ENCODE measurements around the gene HEXA.

HEXA gene

GRCh38 chr15:72338617-72339321 lies 37.0 kb downstream of the HEXA start:
- H3K36me3 ChIP-seq (ENCODE audit: control insufficient read depth in 2 of 2, insufficient read depth in 1 of 2, low read length in 2 of 2): peaks cover 0 to 8% of the 10 kb centered on the region in 2 experiments; a peak in 2 of 3 replicates
- ChIA-PET CTCF (interaction anchor here (5.1 kb wide), 1 partner anchor 25 kb away, joined by 24 read pairs; no protein-coding TSS in a partner anchor), POLR2A (interaction anchor here (0.7 kb wide), 1 partner anchor 7 kb away, joined by 7 read pairs; no protein-coding TSS in a partner anchor)
- TF ChIP-seq SP3 (tag by site-specific recombination; IDR thresholded peaks at IDR 0.05) (no peak), ZFP3 (tag by site-specific recombination; IDR thresholded peaks at IDR 0.05; ENCODE audit: low read depth) (no peak), ZNF426 (tag by site-specific recombination; IDR thresholded peaks at IDR 0.05) (no peak), ZNF274 (IDR thresholded peaks at IDR 0.05; ENCODE audit: low read length) (no peak), ZNF274 (tag by site-specific recombination; IDR thresholded peaks at IDR 0.05; ENCODE audit: borderline replicate concordance) (no peak), BCL11A (tag by site-specific recombination; IDR thresholded peaks at IDR 0.05; ENCODE audit: low read depth) (no peak), MZF1 (tag by site-specific recombination; IDR thresholded peaks at IDR 0.05; ENCODE audit: borderline replicate concordance) (no peak), ZNF350 (tag by site-specific recombination; IDR thresholded peaks at IDR 0.05) (no peak), EGR2 (tag by site-specific recombination; IDR thresholded peaks at IDR 0.05; ENCODE audit: low read depth) (no peak), ZNF670 (tag by site-specific recombination; IDR thresholded peaks at IDR 0.05; ENCODE audit: low read depth) (no peak), TRIM28 (IDR thresholded peaks at IDR 0.05; ENCODE audit: borderline replicate concordance, low read length) (no peak), ZNF280C (tag by site-specific recombination; IDR thresholded peaks at IDR 0.05) (no peak), BCL11B (tag by site-specific recombination; IDR thresholded peaks at IDR 0.05; ENCODE audit: low read depth) (no peak)
- TF ChIP-seq, protein P1, sequence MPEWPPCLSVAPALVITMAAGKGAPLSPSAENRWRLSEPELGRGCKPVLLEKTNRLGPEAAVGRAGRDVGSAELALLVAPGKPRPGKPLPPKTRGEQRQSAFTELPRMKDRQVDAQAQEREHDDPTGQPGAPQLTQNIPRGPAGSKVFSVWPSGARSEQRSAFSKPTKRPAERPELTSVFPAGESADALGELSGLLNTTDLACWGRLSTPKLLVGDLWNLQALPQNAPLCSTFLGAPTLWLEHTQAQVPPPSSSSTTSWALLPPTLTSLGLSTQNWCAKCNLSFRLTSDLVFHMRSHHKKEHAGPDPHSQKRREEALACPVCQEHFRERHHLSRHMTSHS (tag by site-specific recombination; IDR thresholded peaks at IDR 0.05): no peak
- H3K4me1 ChIP-seq (ENCODE audit: control insufficient read depth, insufficient read depth, low read length): peaks cover 6% of the 10 kb centered on the region
- H3K27ac ChIP-seq (ENCODE audit: extremely low read depth, low read depth, low read length): no peak overlapping the region
- no peak overlapping the region for H3K4me3 ChIP-seq (ENCODE audit: low read depth, low read length)
- H3K9me3 ChIP-seq (ENCODE audit: control insufficient read depth, insufficient read depth, low read depth, low read length): no peaks in the 10 kb centered on the region

DNA sequence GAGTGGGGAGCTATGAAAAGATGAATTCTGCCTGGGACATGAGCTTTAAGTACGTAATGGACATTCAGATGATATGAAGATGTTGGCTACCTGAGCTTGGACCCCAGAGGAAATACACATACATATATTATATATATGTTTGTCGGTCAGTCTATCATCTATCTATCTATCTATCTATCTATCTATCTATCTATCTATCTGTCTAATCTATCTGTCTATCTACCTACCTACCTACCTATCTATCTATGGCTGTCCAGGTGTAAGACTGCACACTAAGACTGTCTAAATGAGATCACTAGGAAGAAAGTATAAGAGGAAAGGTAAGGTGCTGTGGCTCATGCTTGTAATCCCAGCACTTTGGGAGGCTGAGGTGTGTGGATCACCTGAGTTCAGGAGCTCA lies 37.7 kb downstream of the HEXA start:
- ChIA-PET POLR2A (no interaction called here), CTCF (interaction anchor here (5.1 kb wide), 1 partner anchor 25 kb away, joined by 24 read pairs; no protein-coding TSS in a partner anchor)
- no peaks in the 10 kb centered on the region for H3K9me3 ChIP-seq (ENCODE audit: control insufficient read depth, insufficient read depth, low read depth, low read length)
- no peak overlapping the region for H3K4me3 ChIP-seq (ENCODE audit: low read depth, low read length)
- peaks cover 0 to 3% of the 10 kb centered on the region in 2 experiments; a peak in 2 of 3 replicates for H3K36me3 ChIP-seq (ENCODE audit: control insufficient read depth in 2 of 2, insufficient read depth in 1 of 2, low read length in 2 of 2)
- no peak overlapping the region for H3K27ac ChIP-seq (ENCODE audit: extremely low read depth, low read depth, low read length)
- no peak for TF ChIP-seq REST (tag by site-specific recombination; IDR thresholded peaks at IDR 0.05)
- no peak for TF ChIP-seq GFI1B (tag by site-specific recombination; IDR thresholded peaks at IDR 0.05)
- TF ChIP-seq ZNF404 (tag by site-specific recombination; IDR thresholded peaks at IDR 0.05): no peak
- peaks cover 6% of the 10 kb centered on the region for H3K4me1 ChIP-seq (ENCODE audit: control insufficient read depth, insufficient read depth, low read length)

Data from HEK293 (cell line).